Parathyroid adenoma (tissue), 2 donors: ENCODE measurements around the gene VPS11.

Source experiments
- H2AFZ ChIP-seq: fragments of 300-600 bp; sonication (generic); one replicate; pipeline ENCODE4 v1.7.0; 2017; ENCODE audit warnings: antibody characterized with exemption, mild to moderate bottlenecking
- H3K27ac ChIP-seq: fragments of 300-600 bp; sonication (generic); one replicate; pipeline ENCODE4 v1.7.0; 2017
- H3K27me3 ChIP-seq: fragments of 300-600 bp; sonication (generic); one replicate; pipeline ENCODE4 v1.7.0; 2017; ENCODE audit warnings: low read length; ENCODE audit not compliant: control insufficient read depth, insufficient read depth
- H3K36me3 ChIP-seq: fragments of 300-600 bp; sonication (generic); one replicate; pipeline ENCODE4 v1.7.0; 2017; ENCODE audit warnings: low read length; ENCODE audit not compliant: control insufficient read depth, insufficient read depth
- H3K4me1 ChIP-seq: fragments of 300-600 bp; sonication (generic); one replicate; pipeline ENCODE4 v1.7.0; 2017; ENCODE audit warnings: control low read depth
- H3K4me2 ChIP-seq: fragments of 300-600 bp; sonication (generic); one replicate; pipeline ENCODE4 v1.7.0; 2017; ENCODE audit warnings: low read length
- H3K4me3 ChIP-seq: fragments of 300-600 bp; sonication (generic); one replicate; pipeline ENCODE4 v1.7.0; 2017; ENCODE audit warnings: low read depth, low read length
- H3K79me2 ChIP-seq: fragments of 300-600 bp; sonication (generic); one replicate; pipeline ENCODE4 v1.7.0; 2017; ENCODE audit warnings: control low read depth
- H3K9ac ChIP-seq: fragments of 300-600 bp; sonication (generic); one replicate; pipeline ENCODE4 v1.7.0; 2017; ENCODE audit warnings: mild to moderate bottlenecking
- H3K9me3 ChIP-seq: fragments of 300-600 bp; sonication (generic); one replicate; pipeline ENCODE4 v1.7.0; 2017; ENCODE audit warnings: low read length; ENCODE audit not compliant: control insufficient read depth
- CTCF ChIP-seq: fragments of 300-600 bp; sonication (generic); IDR thresholded peaks from one replicate; pipeline ENCODE4 v1.7.0; 2017; ENCODE audit warnings: antibody characterized with exemption, mild to moderate bottlenecking
- donor health status: primary hyperparathyroidism.

The VPS11 gene

GRCh38 chr11:119130662-119131061 is 63.0 kb downstream of the VPS11 start:
- no peak overlapping the region for H3K4me2 ChIP-seq
- H3K9ac ChIP-seq: no peak overlapping the region
- TF ChIP-seq CTCF: no peak
- H3K4me1 ChIP-seq: no peaks in the 10 kb centered on the region
- no peaks in the 10 kb centered on the region for H3K9me3 ChIP-seq
- no peak overlapping the region for H3K27ac ChIP-seq
- H3K27me3 ChIP-seq: no peaks in the 10 kb centered on the region
- no peaks in the 10 kb centered on the region for H3K36me3 ChIP-seq
- H3K4me3 ChIP-seq: no peak overlapping the region
- no peaks in the 10 kb centered on the region for H3K79me2 ChIP-seq
- H2AFZ ChIP-seq: no peak overlapping the region
